Activated CD4-positive, alpha-beta T cell treated with anti-CD3 and anti-CD28 coated beads for 36 hours (primary cell): ENCODE measurements around the gene SPG21. TPM values are rescaled to one million over a fixed set of nuclear protein-coding genes. Genes with fewer than 3 reads are reported as not detected.

Source experiments
- ATAC-seq: fragments of 200-7000 bp; cut with Tn5 transposase; one replicate; pipeline ENCODE4 v1.10.0; 2021; ENCODE audit warnings: mild to moderate bottlenecking, moderate library complexity
- CTCF ChIA-PET: fragments of 350-600 bp; sonication (Branson Sonifier 250); formaldehyde crosslinking; loops from one replicate; lab custom pipeline; 2021; ENCODE audit warnings: antibody characterized with exemption; lab: Charles Lee
- POLR2A ChIA-PET: fragments of 350-600 bp; sonication (Branson Sonifier 250); formaldehyde crosslinking; loops from one replicate; lab custom pipeline; 2021; ENCODE audit warnings: antibody characterized with exemption, inconsistent platforms; lab: Charles Lee
- DNase-seq: peaks from one replicate; pipeline ENCODE4 v3.0.0-alpha.2; 2020
- H3K27ac Mint-ChIP-seq: one replicate; pipeline ENCODE4 v1.8.0; 2021; ENCODE audit warnings: mixed read lengths
- H3K27me3 Mint-ChIP-seq: one replicate; pipeline ENCODE4 v1.8.0; 2021; ENCODE audit warnings: mixed read lengths
- H3K36me3 Mint-ChIP-seq: one replicate; pipeline ENCODE4 v1.8.0; 2021; ENCODE audit warnings: low read depth, mixed read lengths
- H3K4me1 Mint-ChIP-seq: one replicate; pipeline ENCODE4 v1.8.0; 2021; ENCODE audit warnings: mixed read lengths
- H3K4me3 Mint-ChIP-seq: one replicate; pipeline ENCODE4 v1.8.0; 2021; ENCODE audit warnings: mild to moderate bottlenecking, moderate library complexity, mixed read lengths
- H3K9me3 Mint-ChIP-seq: one replicate; pipeline ENCODE4 v1.8.0; 2021; ENCODE audit warnings: low read depth, mixed read lengths
- intact Hi-C, 2 experiments: fragments of 100-400 bp; cut with DNase I in 1 of 2; cut with micrococcal nuclease in 1 of 2; formaldehyde crosslinking; loops; one replicate each; pipeline versions ENCODE4 v1.14.2 to v1.15.1; 2022 to 2024; cut with DNase I, micrococcal nuclease
- total RNA-seq, 2 experiments: library from RNA; stranded (reverse); gene quantifications; one replicate each; pipeline ENCODE4 v1.2.3, GENCODE V29; 2021

SPG21 gene
- total RNA-seq, 2 experiments from 2014 or later = 74.1 to 79.1 TPM

- Mint-ChIP-seq H3K4me1 (no peaks in the 10 kb centered on the region), H3K27me3 (no peaks in the 10 kb centered on the region), H3K36me3 (peaks cover 47% of the 10 kb centered on the region), H3K9me3 (no peaks in the 10 kb centered on the region), H3K4me3 (no peak overlapping the region), H3K27ac (no peak overlapping the region)
- CTCF ChIA-PET = no interaction called here
- DNase-seq (no peak), ATAC-seq (no peak)
- POLR2A ChIA-PET = no interaction called here
- intact Hi-C loops = no loop called here
Measured at GRCh38 chr15:64961013-64961412, 28.7 kb downstream of the SPG21 start.

GRCh38 chr15:64960153-64960552 is 29.6 kb downstream of the SPG21 start:
- DNase-seq (no peak), ATAC-seq (no peak)
- CTCF ChIA-PET = no interaction called here
- no peaks in the 10 kb centered on the region for H3K4me1 Mint-ChIP-seq
- POLR2A ChIA-PET = no interaction called here
- intact Hi-C loops = no loop called here
- no peaks in the 10 kb centered on the region for H3K27me3 Mint-ChIP-seq
- H3K36me3 Mint-ChIP-seq = peaks cover 48% of the 10 kb centered on the region
- H3K9me3 Mint-ChIP-seq = no peaks in the 10 kb centered on the region
- H3K27ac Mint-ChIP-seq = no peak overlapping the region
- no peak overlapping the region for H3K4me3 Mint-ChIP-seq

GRCh38 chr15:64959128-64959527 is 30.6 kb downstream of the SPG21 start:
- ATAC-seq = no peak
- DNase-seq = no peak
- Mint-ChIP-seq H3K36me3 (peaks cover 38% of the 10 kb centered on the region), H3K4me1 (peaks cover 1% of the 10 kb centered on the region), H3K9me3 (no peaks in the 10 kb centered on the region), H3K27ac (no peak overlapping the region), H3K27me3 (no peaks in the 10 kb centered on the region), H3K4me3 (no peak overlapping the region)
- intact Hi-C loops = no loop called here
- ChIA-PET POLR2A (no interaction called here), CTCF (interaction anchor here (0.6 to 1.0 kb wide), 2 partner anchors 84 to 142 kb away, joined by 3 read pairs; no protein-coding TSS in a partner anchor)

DNA sequence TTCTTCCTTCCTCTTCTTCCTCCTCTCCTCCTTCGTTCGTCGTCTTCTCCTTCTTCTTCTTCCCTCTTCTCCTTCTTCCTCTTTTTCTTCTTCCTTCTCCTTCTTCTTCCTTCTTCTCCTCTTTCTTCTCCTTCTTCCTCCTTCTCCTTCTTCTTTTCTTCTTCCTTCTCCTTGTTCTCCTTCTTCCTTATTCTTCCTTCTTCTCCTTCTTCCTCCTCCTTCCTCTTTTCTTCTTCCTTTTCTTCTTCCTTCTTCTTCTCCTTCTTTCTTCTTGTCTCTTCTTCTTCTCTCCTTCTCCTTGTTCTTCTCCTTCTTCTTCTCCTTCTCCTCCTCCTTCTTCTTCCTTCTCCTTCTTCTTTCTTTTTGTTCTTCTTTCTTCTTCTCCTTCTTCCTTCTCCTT is 35.3 kb downstream of the SPG21 start:
- Mint-ChIP-seq H3K4me3 (no peak overlapping the region), H3K9me3 (no peaks in the 10 kb centered on the region), H3K36me3 (peaks cover 10% of the 10 kb centered on the region), H3K27ac (no peak overlapping the region), H3K4me1 (peaks cover 1% of the 10 kb centered on the region), H3K27me3 (no peaks in the 10 kb centered on the region)
- POLR2A ChIA-PET = no interaction called here
- ATAC-seq (no peak), DNase-seq (no peak)
- CTCF ChIA-PET = no interaction called here
- intact Hi-C loops = no loop called here

DNA sequence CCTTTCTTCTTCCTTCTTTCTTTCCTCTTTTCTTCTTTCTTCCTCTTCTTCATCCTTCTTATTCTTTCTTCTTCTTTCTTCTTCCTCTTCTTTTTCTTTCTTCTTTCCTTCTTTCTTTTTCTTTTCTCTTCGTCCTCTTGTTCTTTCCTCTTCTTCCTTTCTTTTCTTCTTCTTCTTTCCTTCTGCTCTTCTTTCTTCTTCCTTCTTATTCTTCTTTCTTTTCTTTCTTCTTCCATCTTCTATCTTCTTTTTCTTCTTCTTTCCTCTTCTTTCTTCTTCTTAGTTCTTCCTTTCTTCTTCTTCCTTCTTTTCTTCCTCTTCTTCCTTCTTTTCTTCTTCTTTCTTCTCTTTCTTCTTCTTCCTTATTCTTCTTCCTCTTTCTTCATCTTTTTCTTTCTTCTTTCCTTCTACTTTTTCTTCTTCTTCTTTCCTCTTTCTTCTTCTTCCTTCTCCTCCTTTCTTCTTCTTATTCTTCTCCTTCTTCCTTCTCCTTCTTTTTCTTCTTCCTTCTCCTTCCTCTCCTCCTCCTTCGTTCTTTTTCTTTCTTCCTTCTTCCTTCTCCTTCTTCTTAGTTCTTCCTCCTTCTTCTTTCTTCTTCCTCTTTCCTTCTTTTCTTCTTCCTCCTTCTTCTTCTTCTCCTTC is 37.8 kb downstream of the SPG21 start:
- Mint-ChIP-seq H3K36me3 (peaks cover 7% of the 10 kb centered on the region), H3K4me3 (no peak overlapping the region), H3K9me3 (no peaks in the 10 kb centered on the region), H3K27ac (no peak overlapping the region), H3K4me1 (peaks cover 1% of the 10 kb centered on the region), H3K27me3 (no peaks in the 10 kb centered on the region)
- DNase-seq (no peak), ATAC-seq (no peak)
- intact Hi-C loops = no loop called here
- POLR2A ChIA-PET = no interaction called here
- CTCF ChIA-PET = no interaction called here

GRCh38 chr15:64950888-64951287 is 38.8 kb downstream of the SPG21 start:
- ChIA-PET POLR2A (no interaction called here), CTCF (no interaction called here)
- Mint-ChIP-seq H3K27ac (peak overlapping the region; percentile 1), H3K4me1 (peaks cover 1% of the 10 kb centered on the region), H3K4me3 (no peak overlapping the region), H3K27me3 (no peaks in the 10 kb centered on the region), H3K9me3 (no peaks in the 10 kb centered on the region), H3K36me3 (peaks cover 3% of the 10 kb centered on the region)
- no peak for DNase-seq
- intact Hi-C loops = no loop called here
- no peak for ATAC-seq

- intact Hi-C loops = no loop called here
- H3K27me3 Mint-ChIP-seq = no peaks in the 10 kb centered on the region
- peaks cover 1% of the 10 kb centered on the region for H3K4me1 Mint-ChIP-seq
- CTCF ChIA-PET = interaction anchor here (0.8 kb wide), 1 partner anchor 474 kb away, joined by 3 read pairs; no protein-coding TSS in a partner anchor
- no peak for DNase-seq
- no peak overlapping the region for H3K4me3 Mint-ChIP-seq
- POLR2A ChIA-PET = no interaction called here
- no peaks in the 10 kb centered on the region for H3K36me3 Mint-ChIP-seq
- no peaks in the 10 kb centered on the region for H3K9me3 Mint-ChIP-seq
- no peak overlapping the region for H3K27ac Mint-ChIP-seq
- no peak for ATAC-seq
Measured at GRCh38 chr15:64949383-64950186, 40.1 kb downstream of the SPG21 start.

- H3K4me3 Mint-ChIP-seq = no peak overlapping the region
- no peaks in the 10 kb centered on the region for H3K4me1 Mint-ChIP-seq
- ChIA-PET POLR2A (no interaction called here), CTCF (interaction anchor here (0.8 kb wide), 1 partner anchor 473 kb away, joined by 3 read pairs; no protein-coding TSS in a partner anchor)
- H3K36me3 Mint-ChIP-seq = no peaks in the 10 kb centered on the region
- no peaks in the 10 kb centered on the region for H3K9me3 Mint-ChIP-seq
- intact Hi-C loops = no loop called here
- no peak overlapping the region for H3K27ac Mint-ChIP-seq
- no peak for DNase-seq
- ATAC-seq = no peak
- H3K27me3 Mint-ChIP-seq = no peaks in the 10 kb centered on the region
Measured at GRCh38 chr15:64948916-64949315, 40.8 kb downstream of the SPG21 start.

GRCh38 chr15:64947211-64947610 is 42.5 kb downstream of the SPG21 start:
- H3K9me3 Mint-ChIP-seq = no peaks in the 10 kb centered on the region
- no peaks in the 10 kb centered on the region for H3K36me3 Mint-ChIP-seq
- intact Hi-C loops = no loop called here
- no peaks in the 10 kb centered on the region for H3K27me3 Mint-ChIP-seq
- ChIA-PET CTCF (interaction anchor here (0.7 kb wide), 1 partner anchor 500 kb away, joined by 3 read pairs; no protein-coding TSS in a partner anchor), POLR2A (interaction anchor here (0.5 kb wide), 1 partner anchor 195 kb away, joined by 3 read pairs; no protein-coding TSS in a partner anchor)
- no peak for ATAC-seq
- DNase-seq = no peak
- H3K27ac Mint-ChIP-seq = no peak overlapping the region
- no peaks in the 10 kb centered on the region for H3K4me1 Mint-ChIP-seq
- H3K4me3 Mint-ChIP-seq = no peak overlapping the region

- CTCF ChIA-PET = no interaction called here
Measured at GRCh38 chr15:64944961-64945360, 44.8 kb downstream of the SPG21 start.

GRCh38 chr15:64943512-64944225 is 46.0 kb downstream of the SPG21 start:
- no peak for DNase-seq
- ChIA-PET CTCF (interaction anchor here (0.6 to 1.0 kb wide), 2 partner anchors 66 to 70 kb away, joined by 3 read pairs; no protein-coding TSS in a partner anchor), POLR2A (no interaction called here)
- no peak overlapping the region for H3K4me3 Mint-ChIP-seq
- no peaks in the 10 kb centered on the region for H3K36me3 Mint-ChIP-seq
- no peaks in the 10 kb centered on the region for H3K4me1 Mint-ChIP-seq
- no peak for ATAC-seq
- H3K27ac Mint-ChIP-seq = no peak overlapping the region
- H3K27me3 Mint-ChIP-seq = no peaks in the 10 kb centered on the region
- intact Hi-C loops = no loop called here
- no peaks in the 10 kb centered on the region for H3K9me3 Mint-ChIP-seq

More at GRCh38 chr15:64944961-64945360, 44.8 kb downstream of the SPG21 start:
- Mint-ChIP-seq H3K4me1 (no peaks in the 10 kb centered on the region), H3K9me3 (no peaks in the 10 kb centered on the region), H3K27me3 (no peaks in the 10 kb centered on the region), H3K4me3 (no peak overlapping the region), H3K27ac (no peak overlapping the region), H3K36me3 (no peaks in the 10 kb centered on the region)
- POLR2A ChIA-PET = no interaction called here
- intact Hi-C loops = no loop called here
- DNase-seq = no peak
- no peak for ATAC-seq
